NT2/D1 (cell line): ENCODE results near the gene ERC2.

Experiments
- SUZ12 ChIP-seq: IDR thresholded peaks from 2 replicates; pipeline ENCODE4 v1.6.1; 2011; ENCODE audit not compliant: insufficient read length, insufficient read depth; ENCODE audit errors: extremely low read depth
- YY1 ChIP-seq: IDR thresholded peaks from 2 replicates; pipeline ENCODE4 v1.6.1; 2011; ENCODE audit not compliant: insufficient read length, insufficient read depth
- ZNF274 ChIP-seq: IDR thresholded peaks from 2 replicates; pipeline ENCODE4 v1.6.1; 2011; ENCODE audit warnings: mild to moderate bottlenecking, low read depth, low read length

GRCh38 chr3:55816794-55817576, 651.3 kb downstream of the ERC2 start:
- TF ChIP-seq YY1 (no peak), SUZ12 (no peak), ZNF274 (no peak)
